Right cardiac atrium (tissue), 5 donors: Measurements from ENCODE around the gene LRRC75B. TPM values are rescaled to one million over a fixed set of nuclear protein-coding genes. Genes with fewer than 3 reads are reported as not detected.
A peak's percentile ranks its signal among the peaks of the same experiment; 100 is the strongest.
"Not testable (repeated sequence)": the region's sequence is repeated elsewhere in the genome, so short reads cannot be mapped to it uniquely, and the experiment has no call there.

ENCODE experiments used
- ATAC-seq, 2 donors: fragments of 200-7000 bp; cut with Tn5 transposase; one replicate each; pipeline versions ENCODE4 v1.8.0 to v1.9.1; 2020; ENCODE audit warnings: moderate library complexity in 2 of 2, mild to moderate bottlenecking in 1 of 2
- DNase-seq, 3 donors: peaks; one replicate each; pipeline ENCODE4 v3.0.0-alpha.2; 2020
- H3K27ac ChIP-seq: one replicate; pipeline ENCODE4 v1.5.1; 2013; ENCODE audit warnings: mild to moderate bottlenecking, low read length, control low read depth, moderate library complexity
- H3K27me3 ChIP-seq: one replicate; pipeline ENCODE4 v1.6.1; 2013; ENCODE audit not compliant: control insufficient read depth, insufficient read depth
- H3K4me1 ChIP-seq: one replicate; pipeline ENCODE4 v1.6.1; 2013; ENCODE audit warnings: low read length; ENCODE audit not compliant: control insufficient read depth, insufficient read depth
- H3K4me3 ChIP-seq: one replicate; pipeline ENCODE4 v1.5.1; 2013; ENCODE audit warnings: low read length, control low read depth
- H3K9me3 ChIP-seq: one replicate; pipeline ENCODE4 v1.6.1; 2013; ENCODE audit warnings: low read length; ENCODE audit not compliant: control insufficient read depth
- WGBS: extraction: QIAGEN DNeasy Blood & Tissue Kit; methylation state at CpG from one replicate; pipeline ENCODE4 v1.1.7; 2013; 5-methylcytosine and 5-hydroxymethylcytosine counted together
- intact Hi-C, 4 donors: fragments of 100-400 bp; cut with DNase I; formaldehyde crosslinking; loops; one replicate each; pipeline versions ENCODE4 v1.11.0 to v1.14.0; 2022 to 2023
- polyA plus RNA-seq: library from polyadenylated mRNA; stranded (reverse); fragments of 200-250 nt; gene quantifications from one replicate; pipeline ENCODE4 v1.2.3, GENCODE V29; 2013
- total RNA-seq, 4 donors: library from RNA; stranded (reverse); fragmentation: NEBNext Ultra II Directional; extraction: Animal tissue kit (Norgen Biotek cat#: 25700); gene quantifications; one replicate each; pipeline ENCODE4 v1.2.1, GENCODE V29; 2021
- donor health status: healthy with polysubstance abuse.
- donor health status: DM: no; HTN: yes; CAD: no.
- donor health status: DM: no; HTN: no; CAD: no.
- donor health status: DM: no; HTN: yes; CAD: no; lungs with severe emphysema.
- donor health status: DM: yes; HTN: yes; CAD: no.

The LRRC75B gene
- total and polyA plus RNA-seq, 5 donors: 5.1 to 7.3 (median 6.1) TPM

GRCh38 chr22:24622596-24622995 lies 29.7 kb upstream of the LRRC75B start:
- H3K27ac ChIP-seq, H3K4me3 ChIP-seq, intact Hi-C loops, H3K4me1 ChIP-seq, H3K9me3 ChIP-seq, H3K27me3 ChIP-seq, DNase-seq, ATAC-seq: not testable (repeated sequence)
- 72% methylated on average over 2 of the region's 2 CpGs for WGBS

- intact Hi-C loops, H3K27ac ChIP-seq, DNase-seq, H3K27me3 ChIP-seq, H3K4me1 ChIP-seq, H3K4me3 ChIP-seq, ATAC-seq, H3K9me3 ChIP-seq: not testable (repeated sequence)
- 66% methylated on average over 4 of the region's 5 CpGs for WGBS
These were observed 28.4 kb upstream of the LRRC75B start for GRCh38 chr22:24621244-24621643.

- H3K27ac ChIP-seq, DNase-seq, H3K4me1 ChIP-seq, H3K4me3 ChIP-seq, H3K27me3 ChIP-seq, intact Hi-C loops, H3K9me3 ChIP-seq, ATAC-seq: not testable (repeated sequence)
- WGBS: 75% methylated on average over 15 of the region's 15 CpGs
These were observed 21.9 kb upstream of the LRRC75B start for GRCh38 chr22:24614794-24615193.

- H3K4me1 ChIP-seq, H3K9me3 ChIP-seq, intact Hi-C loops, ATAC-seq, H3K4me3 ChIP-seq, DNase-seq, H3K27me3 ChIP-seq, H3K27ac ChIP-seq: not testable (repeated sequence)
- WGBS: 89% methylated on average over 2 of the region's 3 CpGs
These were observed 17.0 kb upstream of the LRRC75B start for GRCh38 chr22:24609888-24610287.

GRCh38 chr22:24608327-24608726 lies 15.5 kb upstream of the LRRC75B start:
- not testable (repeated sequence) for DNase-seq, H3K4me3 ChIP-seq

GRCh38 chr22:24607429-24607983 lies 14.6 kb upstream of the LRRC75B start:
- DNase-seq, intact Hi-C loops, H3K27ac ChIP-seq, H3K4me1 ChIP-seq, H3K4me3 ChIP-seq, H3K9me3 ChIP-seq, H3K27me3 ChIP-seq: not testable (repeated sequence)
- WGBS: 71% methylated on average over 18 of the region's 18 CpGs
- peak; percentile 48 to 59 for ATAC-seq

More at GRCh38 chr22:24608327-24608726, 15.5 kb upstream of the LRRC75B start:
- H3K4me1 ChIP-seq, intact Hi-C loops, H3K27me3 ChIP-seq, H3K9me3 ChIP-seq, H3K27ac ChIP-seq: not testable (repeated sequence)
- peak; percentile 39 to 52 for ATAC-seq
- 91% methylated on average over 6 of the region's 6 CpGs for WGBS

GRCh38 chr22:24606340-24606739 lies 13.5 kb upstream of the LRRC75B start:
- WGBS: 53% methylated on average over 2 of the region's 2 CpGs
- ATAC-seq, H3K27ac ChIP-seq: not testable (repeated sequence)

GRCh38 chr22:24603770-24604629 lies 11.1 kb upstream of the LRRC75B start:
- H3K27ac ChIP-seq, H3K9me3 ChIP-seq, intact Hi-C loops, H3K4me3 ChIP-seq, H3K27me3 ChIP-seq, H3K4me1 ChIP-seq: not testable (repeated sequence)
- peak in 2 of 3 donors; percentile 44 to 55 for DNase-seq
- WGBS: 28% methylated on average over 18 of the region's 18 CpGs
- peak in 1 of 2 donors; percentile 3 for ATAC-seq

More at GRCh38 chr22:24606340-24606739, 13.5 kb upstream of the LRRC75B start:
- H3K4me1 ChIP-seq, DNase-seq, H3K9me3 ChIP-seq, H3K27me3 ChIP-seq, H3K4me3 ChIP-seq, intact Hi-C loops: not testable (repeated sequence)

GRCh38 chr22:24602847-24603769 lies 10.2 kb upstream of the LRRC75B start, which contains the start of gene GGT1:
TSS of gene GGT1 (plus strand) at chr22:24603193. CDS start at chr22:24611082, 7,889 bp downstream.
- H3K9me3 ChIP-seq, intact Hi-C loops, H3K27me3 ChIP-seq, H3K4me3 ChIP-seq, ATAC-seq, H3K27ac ChIP-seq, H3K4me1 ChIP-seq: not testable (repeated sequence)
- peak in 1 of 3 donors; percentile 67 for DNase-seq
- WGBS: 70% methylated on average over 22 of the region's 22 CpGs

- H3K27me3 ChIP-seq, H3K27ac ChIP-seq, H3K9me3 ChIP-seq, H3K4me1 ChIP-seq, H3K4me3 ChIP-seq, intact Hi-C loops, DNase-seq, ATAC-seq: not testable (repeated sequence)
- 93% methylated on average over 11 of the region's 11 CpGs for WGBS
These were observed 9.4 kb upstream of the LRRC75B start for GRCh38 chr22:24602105-24602749.
